ENCODE data around the gene MUC20. TPM values are rescaled to one million over a fixed set of nuclear protein-coding genes. Genes with fewer than 3 reads are reported as not detected.

Gene MUC20
- total and polyA plus RNA-seq, 9 donors = 1.5 to 25.5 (median 11.0) TPM

GRCh38 chr3:195755791-195756676, 35.3 kb downstream of the MUC20 start:
- intact Hi-C loops (cut with DNase I) = no loop called here
- Histone ChIP-seq H3K4me1 (ENCODE audit: insufficient read depth) (peaks cover 12% of the 10 kb centered on the region), H3K36me3 (no peaks in the 10 kb centered on the region), H3K27me3 (no peaks in the 10 kb centered on the region), H3K27ac (no peak overlapping the region), H3K9me3 (no peaks in the 10 kb centered on the region), H3K4me3 (no peak overlapping the region)
- 20 to 31% (median 20%) methylated on average over 16 of the region's 16 CpGs for WGBS, 3 donors
- DNase-seq = no peak
- no peak for TF ChIP-seq POLR2A (IDR thresholded peaks at IDR 0.05)
- no peak for TF ChIP-seq CTCF (IDR thresholded peaks at IDR 0.05)
- TF ChIP-seq EP300 (IDR thresholded peaks at IDR 0.05) = no peak

GRCh38 chr3:195757438-195757770, 36.6 kb downstream of the MUC20 start:
- no peaks in the 10 kb centered on the region for H3K27me3 ChIP-seq
- WGBS, 3 donors = 1 to 6% (median 2%) methylated on average over 8 of the region's 8 CpGs

DNA sequence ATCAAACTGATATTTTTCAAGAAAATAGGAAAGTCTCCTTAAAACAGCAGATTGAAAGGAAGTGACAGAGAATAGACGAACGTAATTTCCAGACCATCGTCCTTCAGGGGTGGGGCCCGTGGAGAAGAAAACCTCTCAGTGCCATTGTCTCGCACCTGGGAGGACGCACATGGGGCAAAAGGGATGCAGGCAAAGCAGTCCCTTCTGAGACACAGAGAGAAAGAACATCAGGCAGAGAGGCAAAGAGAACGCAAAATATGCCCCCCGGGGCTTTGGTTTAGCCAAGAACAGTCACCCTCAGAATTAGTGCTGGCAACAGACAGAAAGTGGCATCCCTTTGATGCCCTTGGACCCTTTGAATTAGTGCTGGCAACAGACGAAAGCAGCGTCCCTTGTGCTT, 37.0 kb downstream of the MUC20 start:
- intact Hi-C loops (cut with DNase I) = no loop called here
- DNase-seq = no peak
- Histone ChIP-seq H3K9me3 (no peaks in the 10 kb centered on the region), H3K36me3 (no peaks in the 10 kb centered on the region), H3K27me3 (no peaks in the 10 kb centered on the region), H3K27ac (no peak overlapping the region), H3K4me1 (ENCODE audit: insufficient read depth) (peaks cover 13% of the 10 kb centered on the region), H3K4me3 (no peak overlapping the region)
- TF ChIP-seq CTCF (IDR thresholded peaks at IDR 0.05) = no peak
- TF ChIP-seq POLR2A (IDR thresholded peaks at IDR 0.05) = no peak
- no peak for TF ChIP-seq EP300 (IDR thresholded peaks at IDR 0.05)
- 39 to 63% (median 46%) methylated on average over 10 of the region's 10 CpGs for WGBS, 3 donors

More at GRCh38 chr3:195757438-195757770, 36.6 kb downstream of the MUC20 start:
- H3K27ac ChIP-seq = no peak overlapping the region
- no peaks in the 10 kb centered on the region for H3K9me3 ChIP-seq
- intact Hi-C loops (cut with DNase I) = no loop called here
- no peak overlapping the region for H3K4me3 ChIP-seq
- H3K36me3 ChIP-seq = no peaks in the 10 kb centered on the region
- peak in 2 of 5 donors; percentile 52 to 53 for DNase-seq
- peaks cover 13% of the 10 kb centered on the region for H3K4me1 ChIP-seq (ENCODE audit: insufficient read depth)
- TF ChIP-seq POLR2A (IDR thresholded peaks at IDR 0.05) = no peak
- TF ChIP-seq CTCF (IDR thresholded peaks at IDR 0.05) = no peak
- no peak for TF ChIP-seq EP300 (IDR thresholded peaks at IDR 0.05)

- no peak for DNase-seq
- H3K27ac ChIP-seq = no peak overlapping the region
- H3K4me3 ChIP-seq = no peak overlapping the region
- H3K36me3 ChIP-seq = no peaks in the 10 kb centered on the region
- 81 to 85% (median 81%) methylated on average over 19 of the region's 19 CpGs for WGBS, 3 donors
- no peaks in the 10 kb centered on the region for H3K27me3 ChIP-seq
- TF ChIP-seq POLR2A (IDR thresholded peaks at IDR 0.05) (no peak), EP300 (IDR thresholded peaks at IDR 0.05) (no peak), CTCF (IDR thresholded peaks at IDR 0.05) (no peak)
- H3K4me1 ChIP-seq (ENCODE audit: insufficient read depth) = peaks cover 13% of the 10 kb centered on the region
- H3K9me3 ChIP-seq = no peaks in the 10 kb centered on the region
- intact Hi-C loops (cut with DNase I) = no loop called here
Measured at GRCh38 chr3:195758721-195759353, 38.1 kb downstream of the MUC20 start.

Data from ovary (tissue), 9 donors.